Transverse colon (tissue), 4 donors: Measurements from ENCODE around the gene SLFN5. TPM values are rescaled to one million over a fixed set of nuclear protein-coding genes. Genes with fewer than 3 reads are reported as not detected.
"Not testable (repeated sequence)": the region's sequence is repeated elsewhere in the genome, so short reads cannot be mapped to it uniquely, and the experiment has no call there.

Source experiments
- DNase-seq: peaks from one replicate; pipeline ENCODE4 v3.0.0-alpha.2; 2019
- H3K27ac ChIP-seq, 4 donors: fragments of 200-600 bp; sonication (generic); 2 replicates each; pipeline ENCODE4 v1.5.1; 2016 to 2018; ENCODE audit warnings: inconsistent platforms in 4 of 4
- H3K27me3 ChIP-seq: fragments of 200-600 bp; sonication (generic); 2 replicates; pipeline ENCODE4 v1.5.1; 2017; ENCODE audit warnings: inconsistent platforms
- H3K36me3 ChIP-seq, 4 donors: fragments of 200-600 bp; sonication (generic); 2 replicates each; pipeline ENCODE4 v1.5.1; 2017 to 2019; ENCODE audit warnings: inconsistent platforms in 4 of 4
- H3K4me1 ChIP-seq, 4 donors: fragments of 200-600 bp; sonication (generic); 2 replicates each; pipeline ENCODE4 v1.5.1; 2017 to 2020; ENCODE audit warnings: inconsistent platforms in 4 of 4
- H3K4me3 ChIP-seq, 4 donors: fragments of 200-600 bp; sonication (generic); 1 replicate in 1 of 4; 2 replicates in 3 of 4; pipeline versions ENCODE4 v1.5.1 to v1.6.1; 2017 to 2019; ENCODE audit warnings: inconsistent platforms in 4 of 4
- H3K9me3 ChIP-seq, 2 donors: fragments of 200-600 bp; sonication (generic); 2 replicates each; pipeline ENCODE4 v1.5.1; 2017 to 2019; ENCODE audit warnings: inconsistent platforms in 2 of 2
- EP300 ChIP-seq: sonication (generic); formaldehyde crosslinking; IDR thresholded peaks from one replicate; pipeline ENCODE4 v1.6.1; 2017; ENCODE audit warnings: antibody characterized with exemption, low read depth
- POLR2A ChIP-seq: fragments of 450-650 bp; IDR thresholded peaks from one replicate; pipeline ENCODE4 v1.6.1; 2016; ENCODE audit warnings: antibody characterized with exemption, mild to moderate bottlenecking, moderate library complexity
- POLR2AphosphoS5 ChIP-seq, 3 donors: sonication (generic); formaldehyde crosslinking; IDR thresholded peaks; one replicate each; pipeline ENCODE4 v1.6.1; 2016; ENCODE audit warnings: antibody characterized with exemption in 3 of 3
- WGBS, 2 donors: methylation state at CpG; one replicate each; pipeline ENCODE4 v1.1.5; 2018; ENCODE audit warnings: low coverage in 1 of 2; 5-methylcytosine and 5-hydroxymethylcytosine counted together
- in situ Hi-C, 4 donors: fragments of 200-750 bp; cut with MboI; loops; one replicate each; pipeline versions ENCODE4 v1.15.0 to v1.15.1; 2017; ENCODE audit warnings: low sequenced_read_pairs in 3 of 4, low pct_ligation_motif_present in 1 of 4, low pct_unique_long_range_greater_than_20kb in 1 of 4
- intact Hi-C: fragments of 100-400 bp; cut with DNase I; formaldehyde crosslinking; loops from one replicate; pipeline ENCODE4 v1.15.1; 2023; ENCODE audit warnings: low total_unique reads
- total RNA-seq, 4 donors: library from RNA; depleted of rRNA; stranded (reverse); fragments of >200 nt; gene quantifications; one replicate each; pipeline ENCODE4 v1.1.0, GENCODE V29; 2016
- TF ChIP-seq, protein P1 (sequence below), 5 experiments: fragments of 200-600 bp in 3 of 5; fragments of 450-650 bp in 2 of 5; sonication (generic) in 3 of 5; IDR thresholded peaks; 1 replicate in 2 of 5; 2 replicates in 3 of 5; pipeline ENCODE4 v1.5.1; 2016 to 2017; ENCODE audit warnings: antibody characterized with exemption in 5 of 5, inconsistent platforms in 3 of 5, mild to moderate bottlenecking in 2 of 5, moderate library complexity in 1 of 5

The SLFN5 gene
- total RNA-seq, 4 donors from 2014 or later = 2.8 to 14.0 (median 5.7) TPM

DNA sequence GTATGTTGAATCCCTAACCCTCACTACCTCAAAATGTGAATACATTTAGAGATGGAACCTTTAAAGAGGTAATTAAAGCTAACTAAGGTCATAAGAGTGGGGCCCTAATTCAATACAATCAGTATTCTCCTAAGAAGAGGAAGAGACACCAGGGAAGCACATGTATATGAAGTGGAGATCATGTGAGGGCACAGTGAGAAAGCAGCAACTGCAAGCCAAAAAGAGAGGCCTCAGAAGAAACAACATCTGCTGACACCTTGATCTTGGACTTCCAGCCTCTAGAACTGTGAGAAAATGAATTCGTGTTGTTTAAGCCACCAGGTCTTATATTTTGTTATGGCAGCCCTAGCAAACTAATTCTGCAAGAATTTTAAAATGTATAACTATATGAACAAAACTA lies 13.2 kb upstream of the SLFN5 start:
- intact Hi-C loops (no loop called here), in situ Hi-C loops (no loop called here)
- DNase-seq = no peak
- WGBS, 2 donors = 77 to 81% methylated on average over 1 of the region's 1 CpG
- H3K36me3 ChIP-seq = no peaks in the 10 kb centered on the region
- no peak overlapping the region for H3K4me3 ChIP-seq
- no peaks in the 10 kb centered on the region for H3K4me1 ChIP-seq
- no peaks in the 10 kb centered on the region for H3K9me3 ChIP-seq
- no peak overlapping the region for H3K27ac ChIP-seq
- no peaks in the 10 kb centered on the region for H3K27me3 ChIP-seq
- no peak for TF ChIP-seq EP300
- no peak for TF ChIP-seq POLR2AphosphoS5 (IDR thresholded peaks at IDR 0.05)
- TF ChIP-seq, protein P1, sequence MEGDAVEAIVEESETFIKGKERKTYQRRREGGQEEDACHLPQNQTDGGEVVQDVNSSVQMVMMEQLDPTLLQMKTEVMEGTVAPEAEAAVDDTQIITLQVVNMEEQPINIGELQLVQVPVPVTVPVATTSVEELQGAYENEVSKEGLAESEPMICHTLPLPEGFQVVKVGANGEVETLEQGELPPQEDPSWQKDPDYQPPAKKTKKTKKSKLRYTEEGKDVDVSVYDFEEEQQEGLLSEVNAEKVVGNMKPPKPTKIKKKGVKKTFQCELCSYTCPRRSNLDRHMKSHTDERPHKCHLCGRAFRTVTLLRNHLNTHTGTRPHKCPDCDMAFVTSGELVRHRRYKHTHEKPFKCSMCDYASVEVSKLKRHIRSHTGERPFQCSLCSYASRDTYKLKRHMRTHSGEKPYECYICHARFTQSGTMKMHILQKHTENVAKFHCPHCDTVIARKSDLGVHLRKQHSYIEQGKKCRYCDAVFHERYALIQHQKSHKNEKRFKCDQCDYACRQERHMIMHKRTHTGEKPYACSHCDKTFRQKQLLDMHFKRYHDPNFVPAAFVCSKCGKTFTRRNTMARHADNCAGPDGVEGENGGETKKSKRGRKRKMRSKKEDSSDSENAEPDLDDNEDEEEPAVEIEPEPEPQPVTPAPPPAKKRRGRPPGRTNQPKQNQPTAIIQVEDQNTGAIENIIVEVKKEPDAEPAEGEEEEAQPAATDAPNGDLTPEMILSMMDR (IDR thresholded peaks at IDR 0.05) = no peak
- no peak for TF ChIP-seq POLR2A

DNA sequence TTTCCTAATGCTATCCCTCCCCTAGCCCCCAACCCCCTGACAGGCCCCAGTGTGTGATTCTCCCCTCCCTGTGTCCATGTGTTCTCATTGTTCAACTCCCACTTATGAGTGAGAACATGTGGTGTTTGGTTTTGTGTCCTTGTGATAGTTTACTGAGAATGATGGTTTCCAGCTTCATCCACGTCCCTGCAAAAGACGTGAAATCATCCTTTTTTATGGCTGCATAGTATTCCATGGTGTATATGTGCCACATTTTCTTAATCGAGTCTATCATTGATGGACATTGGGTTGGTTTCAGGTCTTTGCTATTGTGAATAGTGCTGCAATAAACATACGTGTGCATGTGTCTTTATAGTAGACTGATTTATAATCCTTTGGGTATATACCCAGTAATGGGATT lies 8.6 kb upstream of the SLFN5 start:
- H3K9me3 ChIP-seq, H3K4me3 ChIP-seq, H3K4me1 ChIP-seq, intact Hi-C loops, H3K27me3 ChIP-seq, H3K36me3 ChIP-seq, H3K27ac ChIP-seq, in situ Hi-C loops, DNase-seq: not testable (repeated sequence)
- 68 to 93% methylated on average over 2 to 4 of the region's 4 CpGs for WGBS, 2 donors

DNA sequence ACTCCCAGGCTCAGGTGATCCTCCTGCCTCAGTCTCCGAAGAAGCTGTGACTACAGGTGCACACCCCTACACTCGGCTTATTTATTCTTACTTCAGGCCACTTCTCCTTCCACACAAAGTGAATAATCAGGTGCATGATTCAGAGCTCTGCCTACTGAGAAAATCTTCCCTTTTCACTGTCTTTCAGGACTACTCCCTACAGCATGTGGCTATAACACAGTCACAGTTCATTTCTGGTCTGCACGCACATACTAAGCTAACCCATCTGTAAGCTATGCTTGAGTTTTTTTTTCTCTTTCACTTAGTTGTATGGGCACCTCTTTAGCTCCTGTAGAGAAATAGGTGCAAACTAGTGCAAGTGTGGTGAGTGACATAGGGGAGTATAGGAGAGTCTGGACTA lies 7.6 kb upstream of the SLFN5 start:
- WGBS, 2 donors = 89 to 93% methylated on average over 3 of the region's 3 CpGs
- Histone ChIP-seq H3K4me3 (no peak overlapping the region), H3K27ac (no peak overlapping the region), H3K36me3 (no peaks in the 10 kb centered on the region), H3K27me3 (no peaks in the 10 kb centered on the region), H3K4me1 (no peaks in the 10 kb centered on the region), H3K9me3 (no peaks in the 10 kb centered on the region)
- intact Hi-C loops (no loop called here), in situ Hi-C loops (no loop called here)
- no peak for DNase-seq
- TF ChIP-seq EP300 (no peak), POLR2AphosphoS5 (IDR thresholded peaks at IDR 0.05) (no peak), POLR2A (no peak)
- TF ChIP-seq, protein P1 (IDR thresholded peaks at IDR 0.05) = no peak

DNA sequence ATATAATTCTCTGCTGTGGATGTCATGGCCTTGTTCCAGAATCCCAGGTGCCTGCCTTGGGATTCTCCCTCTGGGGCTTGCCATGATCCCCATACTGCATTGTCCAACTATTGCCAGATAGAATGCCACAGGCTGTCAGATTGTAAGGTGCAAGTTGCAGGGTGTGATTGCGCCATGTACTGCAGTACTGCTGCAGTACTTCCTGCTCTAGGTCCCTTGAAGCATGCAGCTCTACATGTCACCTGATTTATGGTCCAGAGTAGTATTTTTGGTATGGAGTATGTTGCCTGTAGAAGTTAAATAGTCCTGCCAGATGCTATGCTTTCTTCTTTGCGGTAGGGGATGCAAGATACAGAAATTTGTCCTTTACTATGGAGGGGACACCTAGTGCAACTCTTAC lies 7.0 kb upstream of the SLFN5 start:
- H3K27ac ChIP-seq = no peak overlapping the region
- H3K27me3 ChIP-seq = no peaks in the 10 kb centered on the region
- H3K4me1 ChIP-seq = no peaks in the 10 kb centered on the region
- no peaks in the 10 kb centered on the region for H3K36me3 ChIP-seq
- H3K4me3 ChIP-seq = no peak overlapping the region
- TF ChIP-seq, protein P1 (IDR thresholded peaks at IDR 0.05) = no peak
- TF ChIP-seq EP300 = no peak
- TF ChIP-seq POLR2A = no peak
- no peak for TF ChIP-seq POLR2AphosphoS5 (IDR thresholded peaks at IDR 0.05)
- WGBS, 2 donors = 26% methylated on average over 2 of the region's 2 CpGs; no CpG with 5 or more reads in 1 of the 2 donors
- H3K9me3 ChIP-seq = no peaks in the 10 kb centered on the region
- no peak for DNase-seq
- intact Hi-C loops = no loop called here
- in situ Hi-C loops = no loop called here

DNA sequence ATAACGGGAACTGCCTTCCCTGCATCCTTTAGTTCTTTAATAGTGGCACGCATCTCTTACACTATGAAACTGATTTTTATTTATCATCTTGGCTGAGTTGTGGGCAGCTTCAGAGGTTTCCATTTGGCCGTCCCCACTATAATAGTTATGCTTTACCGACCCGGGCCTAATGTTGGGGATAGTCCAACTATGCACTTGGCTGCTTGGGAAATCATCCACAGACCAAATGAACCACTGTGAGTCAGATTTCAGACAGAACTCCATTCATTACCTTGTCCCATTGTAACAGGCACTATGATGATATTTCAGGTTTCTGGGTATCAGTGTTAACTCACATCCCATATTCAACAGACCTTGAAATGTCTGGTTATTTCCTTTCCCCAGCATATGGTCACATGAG lies 6.1 kb upstream of the SLFN5 start:
- Histone ChIP-seq H3K9me3 (no peaks in the 10 kb centered on the region), H3K36me3 (no peaks in the 10 kb centered on the region), H3K27ac (no peak overlapping the region), H3K4me1 (peaks cover 0 to 6% (median 2%) of the 10 kb centered on the region in 4 donors), H3K4me3 (no peak overlapping the region), H3K27me3 (no peaks in the 10 kb centered on the region)
- no peak for DNase-seq
- in situ Hi-C loops (no loop called here), intact Hi-C loops (no loop called here)
- TF ChIP-seq EP300 = no peak
- TF ChIP-seq POLR2A = no peak
- TF ChIP-seq, protein P1 (IDR thresholded peaks at IDR 0.05) = no peak
- TF ChIP-seq POLR2AphosphoS5 (IDR thresholded peaks at IDR 0.05) = no peak
- WGBS, 2 donors = 74 to 90% methylated on average over 5 of the region's 5 CpGs
